Activated CD8-positive, alpha-beta memory T cell treated with anti-CD3 and anti-CD28 coated beads, Interleukin-2, amount 50 U/mL, for 24 hours (primary cell): ENCODE data around the gene CD180.
A peak's percentile ranks its signal among the peaks of the same experiment; 100 is the strongest.

Experiments
- DNase-seq: peaks from one replicate; pipeline ENCODE4 v3.0.0-alpha.2; 2020; ENCODE audit errors: extremely low read depth

Gene CD180

GRCh38 chr5:67211926-67212325 is 15.3 kb upstream of the CD180 start:
- no peak for DNase-seq

GRCh38 chr5:67209141-67209771 is 12.7 kb upstream of the CD180 start:
- no peak for DNase-seq

DNA sequence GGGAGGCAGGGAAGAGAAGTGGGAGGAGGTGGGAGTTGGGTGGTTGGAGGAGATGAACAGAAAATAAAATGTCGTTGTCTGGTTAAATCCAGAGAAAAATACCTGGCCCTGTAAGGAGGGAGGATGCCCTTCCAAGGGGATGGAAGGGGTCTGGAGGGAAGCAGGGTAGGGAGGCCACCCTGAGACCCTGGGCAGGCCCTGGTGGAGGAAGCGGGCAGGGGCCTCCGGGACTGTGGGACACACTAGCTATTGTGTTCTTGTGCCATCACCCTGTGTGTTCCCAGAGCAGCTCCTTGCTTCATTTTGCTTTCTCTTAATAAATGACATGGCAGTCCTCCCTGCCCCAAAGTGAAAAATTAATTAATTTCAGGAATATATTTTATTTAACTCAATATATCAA is 11.8 kb upstream of the CD180 start:
- DNase-seq = no peak

- peak; percentile 78 for DNase-seq
These were observed 10.3 kb upstream of the CD180 start for GRCh38 chr5:67206929-67207328.

GRCh38 chr5:67206461-67206860 is 9.9 kb upstream of the CD180 start:
- DNase-seq = no peak

DNA sequence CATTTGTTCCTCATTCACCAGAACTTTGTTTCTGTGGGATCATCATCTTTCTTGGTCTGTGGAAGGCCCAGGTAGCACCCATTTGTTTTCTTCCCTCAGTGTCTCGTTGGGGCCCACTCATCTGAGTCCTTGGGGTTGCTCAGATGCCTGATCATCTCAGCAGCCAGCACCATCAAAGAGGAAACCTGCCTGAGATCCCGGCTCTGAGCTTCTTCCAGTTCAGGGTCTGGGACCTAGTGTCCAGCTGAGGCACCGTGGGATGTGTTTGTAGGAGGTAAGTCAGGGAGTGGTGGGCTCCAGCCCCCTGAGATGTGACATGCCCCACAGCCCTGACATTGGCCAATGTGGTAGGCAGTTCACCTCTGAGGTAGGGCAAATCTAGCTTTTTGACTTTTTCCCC is 9.4 kb upstream of the CD180 start:
- DNase-seq = no peak

DNA sequence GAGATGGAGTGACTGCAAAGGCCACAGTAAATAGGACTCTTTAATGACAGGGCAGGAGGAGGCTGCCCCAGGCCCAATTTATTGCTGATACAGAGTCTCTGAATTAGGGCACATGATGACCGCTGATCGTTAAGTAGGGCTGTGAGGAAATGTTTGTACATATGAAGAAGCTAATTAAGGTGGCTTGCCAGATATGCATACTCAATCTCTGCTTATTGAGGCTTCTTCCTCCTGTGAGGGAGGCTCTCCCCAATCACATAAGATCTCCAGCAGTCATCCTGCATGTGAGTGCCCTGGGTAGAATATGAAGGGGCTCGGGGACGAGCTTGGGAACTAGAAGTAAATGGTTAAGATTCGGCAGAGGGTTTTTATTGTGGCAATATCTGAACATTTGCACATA is 8.2 kb upstream of the CD180 start:
- no peak for DNase-seq

DNA sequence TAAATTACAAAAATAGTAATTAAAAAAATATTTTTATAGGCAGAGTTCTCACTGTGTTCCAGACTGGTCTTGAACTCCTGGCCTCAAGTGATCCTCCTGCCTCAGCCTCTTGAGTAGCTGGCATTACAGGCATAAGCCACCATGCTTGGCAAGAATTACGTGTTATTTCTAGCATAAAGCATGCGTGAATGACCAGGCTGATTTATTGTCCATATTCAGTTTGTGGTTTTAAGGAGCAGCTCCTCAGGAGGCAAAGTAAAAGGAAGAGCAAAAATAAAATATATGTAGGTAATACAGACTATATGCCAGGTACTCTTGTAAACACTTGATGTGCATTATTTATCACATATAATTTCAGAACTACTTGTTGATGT is 7.1 kb upstream of the CD180 start:
- no peak for DNase-seq

GRCh38 chr5:67202828-67203227 is 6.2 kb upstream of the CD180 start:
- DNase-seq = no peak

- DNase-seq = no peak
These were observed 5.4 kb upstream of the CD180 start for GRCh38 chr5:67201897-67202549.

GRCh38 chr5:67200809-67201562 is 4.4 kb upstream of the CD180 start:
- DNase-seq = no peak

DNA sequence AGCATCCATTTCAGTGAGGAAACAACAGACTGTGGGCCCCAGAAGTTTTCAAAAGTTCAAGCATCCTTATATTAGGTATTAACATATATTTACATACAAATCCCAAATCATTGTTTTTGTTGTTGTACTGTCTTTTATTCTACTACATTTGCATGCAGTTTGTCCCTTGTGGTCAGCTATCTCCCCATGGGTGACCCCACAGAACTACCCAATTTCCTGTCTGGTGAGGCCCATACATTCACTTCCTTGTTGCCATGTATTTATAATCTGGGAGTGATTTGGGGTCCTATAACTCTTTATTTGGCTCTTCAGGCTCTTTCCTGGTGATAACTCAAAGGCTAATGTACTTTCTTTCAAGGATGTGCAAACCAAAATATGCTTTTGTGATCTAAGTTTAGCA is 3.3 kb upstream of the CD180 start:
- DNase-seq = no peak

GRCh38 chr5:67198917-67199316 is 2.3 kb upstream of the CD180 start:
- DNase-seq = no peak

DNA sequence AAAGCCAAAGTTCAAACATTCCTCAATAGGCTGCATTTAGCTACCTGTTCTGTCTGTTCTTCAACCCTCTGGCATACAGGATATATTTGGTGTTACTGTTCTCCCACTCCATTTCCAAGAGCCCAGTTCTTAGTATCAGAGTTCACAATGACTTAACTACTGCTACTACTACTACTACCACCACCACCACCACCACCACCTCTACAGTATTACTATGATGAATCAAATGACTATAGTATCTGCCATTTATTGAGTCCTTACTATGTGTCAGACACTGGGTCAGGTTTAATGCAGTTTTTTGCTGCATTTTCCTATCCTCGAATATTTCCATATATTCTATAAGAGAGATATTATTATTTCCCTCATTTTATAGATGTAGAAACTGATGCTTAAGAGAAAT is 937 bp upstream of the CD180 start:
- DNase-seq = no peak

DNA sequence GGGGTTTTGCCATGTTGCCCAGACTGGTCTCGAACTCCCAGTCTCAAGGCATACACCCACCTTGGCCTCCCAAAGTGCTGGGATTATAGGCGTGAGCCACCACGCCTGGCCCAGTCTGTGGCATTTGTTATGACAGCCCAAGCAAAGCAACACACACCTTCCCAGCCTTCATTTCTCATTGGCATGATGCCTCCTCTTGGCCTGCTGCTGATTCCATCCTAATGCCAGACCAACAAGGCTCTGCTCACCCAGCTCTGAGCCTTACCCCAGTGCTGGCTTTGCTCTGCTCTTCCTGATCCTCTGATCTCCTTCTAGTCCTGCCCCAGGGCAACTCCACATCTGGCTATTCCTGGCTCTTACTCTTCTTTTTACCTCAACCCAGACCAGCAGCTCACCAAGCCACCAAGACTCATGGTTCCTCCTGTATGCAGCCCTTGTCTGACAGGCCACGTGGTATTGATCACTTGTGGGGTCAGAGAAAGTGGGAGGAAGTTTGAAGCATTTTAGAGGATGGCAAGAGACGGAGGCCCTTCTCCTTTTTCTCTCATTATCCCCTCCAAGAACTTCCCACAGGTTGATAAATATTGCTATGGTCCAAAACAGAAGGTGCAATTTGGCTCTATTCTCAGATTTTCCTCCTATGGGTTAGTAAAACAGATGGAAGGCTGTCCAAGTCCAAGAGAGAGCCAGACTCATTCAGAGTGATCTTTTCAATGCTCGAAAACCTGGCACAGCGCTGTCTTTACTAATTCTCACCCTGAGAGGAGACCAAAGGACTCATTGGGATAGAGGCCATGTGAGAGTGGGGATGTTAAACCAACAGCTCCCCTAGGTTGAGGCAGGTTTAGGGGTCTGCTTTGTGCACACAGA is 958 bp downstream of the CD180 start:
- no peak for DNase-seq

GRCh38 chr5:67194166-67194565 is 2.4 kb downstream of the CD180 start:
- no peak for DNase-seq

DNA sequence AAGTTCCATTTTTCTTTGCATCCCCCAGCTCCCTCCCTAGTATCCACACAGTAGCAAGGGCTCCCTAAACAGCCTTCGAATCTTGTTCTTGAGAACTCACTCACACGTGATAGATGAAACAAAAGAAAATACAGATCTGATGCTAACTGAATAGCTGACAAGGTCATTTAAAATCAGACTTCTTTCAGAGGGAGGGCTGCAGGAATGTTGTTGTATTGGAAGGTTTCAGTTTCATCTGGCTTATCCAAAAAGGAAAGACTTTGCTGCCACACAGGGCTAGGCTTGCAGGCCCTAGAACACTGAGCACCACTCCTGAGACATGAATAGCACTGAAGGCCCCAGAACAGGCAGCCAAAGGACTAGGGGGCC is 3.2 kb downstream of the CD180 start:
- no peak for DNase-seq

GRCh38 chr5:67192719-67193438 is 3.7 kb downstream of the CD180 start:
- DNase-seq = no peak

GRCh38 chr5:67190861-67191260 is 5.7 kb downstream of the CD180 start:
- no peak for DNase-seq

DNA sequence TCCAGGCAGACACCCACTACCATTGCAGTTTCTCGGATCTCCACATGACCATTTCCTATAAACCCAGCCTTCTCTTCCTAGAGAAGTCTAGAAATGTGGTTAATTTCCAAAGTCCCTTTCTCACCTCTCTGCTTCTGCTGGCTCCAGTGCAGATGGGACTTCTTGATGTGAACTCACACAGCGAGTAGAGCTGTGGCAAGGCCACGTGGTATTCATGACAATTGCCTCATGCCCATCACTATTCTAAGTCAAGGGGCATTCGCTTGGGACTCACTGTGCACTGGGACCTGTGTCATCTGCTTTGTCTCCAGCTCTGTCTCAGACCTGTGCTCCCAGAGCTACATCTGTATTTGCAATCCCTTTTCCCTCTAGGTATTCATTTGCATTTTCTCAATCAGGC is 6.2 kb downstream of the CD180 start:
- DNase-seq = no peak

DNA sequence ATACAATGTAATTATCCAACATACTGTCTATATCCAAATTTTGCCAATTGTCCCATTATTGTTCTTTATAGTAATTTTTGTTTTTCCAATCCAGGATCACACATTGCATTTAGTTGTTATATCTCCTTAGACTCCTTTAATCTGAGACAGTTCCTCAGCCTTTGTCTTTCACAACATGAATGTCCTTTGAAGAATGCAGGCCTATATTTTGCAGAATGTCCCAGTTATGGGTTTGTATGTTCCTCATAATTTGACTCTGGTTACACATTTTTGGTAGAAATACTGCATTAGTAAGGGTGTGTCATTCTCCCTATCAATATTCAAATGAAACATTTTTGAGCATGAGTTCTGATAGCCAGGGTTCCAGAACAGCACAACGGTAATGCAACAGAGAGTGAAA is 6.7 kb downstream of the CD180 start:
- no peak for DNase-seq

- DNase-seq = no peak
These were observed 7.6 kb downstream of the CD180 start for GRCh38 chr5:67189079-67189354.
